ENCODE measurements around the gene C1orf87. TPM values are rescaled to one million over a fixed set of nuclear protein-coding genes. Genes with fewer than 3 reads are reported as not detected.

The C1orf87 gene
- total RNA-seq, 1 experiment from 2014 or later, result not detected

- CTCF ChIA-PET, result no interaction called here
- Histone ChIP-seq H3K9me3 (no peaks in the 10 kb centered on the region), H3K36me3 (ENCODE audit: control insufficient read depth, insufficient read depth, low read length) (no peaks in the 10 kb centered on the region), H3K4me1 (no peaks in the 10 kb centered on the region), H3K27me3 (replicated peaks; ENCODE audit: control insufficient read depth, insufficient read depth, low read length) (no peaks in the 10 kb centered on the region), H3K4me3 (ENCODE audit: low read depth, low read length) (no peak overlapping the region)
- Mint-ChIP-seq H3K36me3 (ENCODE audit: insufficient read depth, unreplicated experiment) (no peaks in the 10 kb centered on the region), H3K9me3 (ENCODE audit: unreplicated experiment) (no peaks in the 10 kb centered on the region), H3K4me1 (ENCODE audit: low read depth, unreplicated experiment) (no peaks in the 10 kb centered on the region), H3K27me3 (ENCODE audit: insufficient read depth, unreplicated experiment) (no peaks in the 10 kb centered on the region), H3K27ac (ENCODE audit: unreplicated experiment) (no peak overlapping the region), H3K4me3 (ENCODE audit: unreplicated experiment) (no peak overlapping the region)
- no TSS peak for BruUV-seq (replicated peaks)
- TF ChIP-seq CTCF (IDR thresholded peaks at IDR 0.05; ENCODE audit: insufficient read depth in 1 of 2, low read depth in 1 of 2, low read length in 1 of 2, severe bottlenecking in 1 of 2, unreplicated experiment in 1 of 2), result no peak
- no peak for DNase-seq
- intact Hi-C loops (cut with micrococcal nuclease; ENCODE audit: unreplicated experiment), result no loop called here
- POLR2A ChIA-PET, result no interaction called here
These were observed 24.4 kb downstream of the C1orf87 start for GRCh38 chr1:60049188-60049587.

GRCh38 chr1:60044881-60045280, 28.7 kb downstream of the C1orf87 start:
- Mint-ChIP-seq H3K4me1 (ENCODE audit: low read depth, unreplicated experiment) (no peaks in the 10 kb centered on the region), H3K36me3 (ENCODE audit: insufficient read depth, unreplicated experiment) (no peaks in the 10 kb centered on the region), H3K4me3 (ENCODE audit: unreplicated experiment) (no peak overlapping the region), H3K9me3 (ENCODE audit: unreplicated experiment) (no peaks in the 10 kb centered on the region), H3K27me3 (ENCODE audit: insufficient read depth, unreplicated experiment) (no peaks in the 10 kb centered on the region), H3K27ac (ENCODE audit: unreplicated experiment) (no peak overlapping the region)
- Histone ChIP-seq H3K4me1 (no peaks in the 10 kb centered on the region), H3K36me3 (ENCODE audit: control insufficient read depth, insufficient read depth, low read length) (no peaks in the 10 kb centered on the region), H3K4me3 (ENCODE audit: low read depth, low read length) (no peak overlapping the region), H3K9me3 (no peaks in the 10 kb centered on the region), H3K27me3 (replicated peaks; ENCODE audit: control insufficient read depth, insufficient read depth, low read length) (no peaks in the 10 kb centered on the region)
- BruUV-seq (replicated peaks), result no TSS peak
- intact Hi-C loops (cut with micrococcal nuclease; ENCODE audit: unreplicated experiment), result no loop called here
- no peak for TF ChIP-seq CTCF (IDR thresholded peaks at IDR 0.05; ENCODE audit: insufficient read depth in 1 of 2, low read depth in 1 of 2, low read length in 1 of 2, severe bottlenecking in 1 of 2, unreplicated experiment in 1 of 2)
- DNase-seq, result no peak
- POLR2A ChIA-PET, result no interaction called here
- CTCF ChIA-PET, result no interaction called here

GRCh38 chr1:60041783-60042182, 31.8 kb downstream of the C1orf87 start:
- ChIA-PET CTCF (no interaction called here), POLR2A (no interaction called here)
- no peak for TF ChIP-seq CTCF (IDR thresholded peaks at IDR 0.05; ENCODE audit: insufficient read depth in 1 of 2, low read depth in 1 of 2, low read length in 1 of 2, severe bottlenecking in 1 of 2, unreplicated experiment in 1 of 2)
- no peak for DNase-seq
- no TSS peak for BruUV-seq (replicated peaks)
- Mint-ChIP-seq H3K27me3 (ENCODE audit: insufficient read depth, unreplicated experiment) (no peaks in the 10 kb centered on the region), H3K27ac (ENCODE audit: unreplicated experiment) (no peak overlapping the region), H3K36me3 (ENCODE audit: insufficient read depth, unreplicated experiment) (no peaks in the 10 kb centered on the region), H3K4me3 (ENCODE audit: unreplicated experiment) (no peak overlapping the region), H3K4me1 (ENCODE audit: low read depth, unreplicated experiment) (no peaks in the 10 kb centered on the region), H3K9me3 (ENCODE audit: unreplicated experiment) (no peaks in the 10 kb centered on the region)
- Histone ChIP-seq H3K9me3 (no peaks in the 10 kb centered on the region), H3K4me3 (ENCODE audit: low read depth, low read length) (no peak overlapping the region), H3K4me1 (no peaks in the 10 kb centered on the region), H3K36me3 (ENCODE audit: control insufficient read depth, insufficient read depth, low read length) (no peaks in the 10 kb centered on the region), H3K27me3 (replicated peaks; ENCODE audit: control insufficient read depth, insufficient read depth, low read length) (no peaks in the 10 kb centered on the region)
- intact Hi-C loops (cut with micrococcal nuclease; ENCODE audit: unreplicated experiment), result no loop called here

Measured in Caco-2 (cell line).